ENCODE measurements around the gene MAVS.
A peak's percentile ranks its signal among the peaks of the same experiment; 100 is the strongest.
"Not testable (repeated sequence)": the region's sequence is repeated elsewhere in the genome, so short reads cannot be mapped to it uniquely, and the experiment has no call there.

MAVS gene

GRCh38 chr20:3902446-3902845, 55.8 kb downstream of the MAVS start:
- peak overlapping the region; percentile 29 for H3K27ac Mint-ChIP-seq
- TF ChIP-seq, protein P1, sequence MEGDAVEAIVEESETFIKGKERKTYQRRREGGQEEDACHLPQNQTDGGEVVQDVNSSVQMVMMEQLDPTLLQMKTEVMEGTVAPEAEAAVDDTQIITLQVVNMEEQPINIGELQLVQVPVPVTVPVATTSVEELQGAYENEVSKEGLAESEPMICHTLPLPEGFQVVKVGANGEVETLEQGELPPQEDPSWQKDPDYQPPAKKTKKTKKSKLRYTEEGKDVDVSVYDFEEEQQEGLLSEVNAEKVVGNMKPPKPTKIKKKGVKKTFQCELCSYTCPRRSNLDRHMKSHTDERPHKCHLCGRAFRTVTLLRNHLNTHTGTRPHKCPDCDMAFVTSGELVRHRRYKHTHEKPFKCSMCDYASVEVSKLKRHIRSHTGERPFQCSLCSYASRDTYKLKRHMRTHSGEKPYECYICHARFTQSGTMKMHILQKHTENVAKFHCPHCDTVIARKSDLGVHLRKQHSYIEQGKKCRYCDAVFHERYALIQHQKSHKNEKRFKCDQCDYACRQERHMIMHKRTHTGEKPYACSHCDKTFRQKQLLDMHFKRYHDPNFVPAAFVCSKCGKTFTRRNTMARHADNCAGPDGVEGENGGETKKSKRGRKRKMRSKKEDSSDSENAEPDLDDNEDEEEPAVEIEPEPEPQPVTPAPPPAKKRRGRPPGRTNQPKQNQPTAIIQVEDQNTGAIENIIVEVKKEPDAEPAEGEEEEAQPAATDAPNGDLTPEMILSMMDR (IDR thresholded peaks at IDR 0.05): no peak

DNA sequence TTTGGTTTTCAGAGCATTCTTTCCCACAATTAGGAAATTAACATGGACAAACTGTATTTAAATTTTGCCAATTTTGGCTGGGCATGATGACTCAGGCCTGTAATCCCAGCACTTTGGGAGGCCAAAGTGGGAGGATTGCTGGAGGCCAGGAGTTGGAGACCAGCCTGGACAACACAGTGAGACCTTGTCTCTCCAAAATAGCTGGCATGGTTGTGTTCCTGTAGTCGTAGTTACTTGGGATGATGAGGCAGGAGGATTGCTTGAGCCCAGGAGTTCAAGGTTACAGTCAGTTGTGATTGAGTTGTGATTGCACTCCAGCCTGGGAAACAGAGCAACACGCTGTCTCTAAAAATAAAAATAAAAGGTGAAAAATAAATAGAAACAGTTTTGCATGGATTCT, 57.6 kb downstream of the MAVS start:
- Mint-ChIP-seq H3K4me1 (peaks cover 15% of the 10 kb centered on the region), H3K27ac (no peak overlapping the region), H3K27me3 (ENCODE audit: low read depth, poor library complexity) (no peaks in the 10 kb centered on the region), H3K9me3 (no peaks in the 10 kb centered on the region), H3K36me3 (ENCODE audit: low read depth) (peaks cover 51% of the 10 kb centered on the region), H3K4me3 (no peak overlapping the region)
- TF ChIP-seq, protein P1 (IDR thresholded peaks at IDR 0.05): no peak
- no peak for DNase-seq

More at GRCh38 chr20:3902446-3902845, 55.8 kb downstream of the MAVS start:
- Mint-ChIP-seq H3K9me3 (no peaks in the 10 kb centered on the region), H3K36me3 (ENCODE audit: low read depth) (peaks cover 33% of the 10 kb centered on the region), H3K4me1 (peaks cover 15% of the 10 kb centered on the region), H3K27me3 (ENCODE audit: low read depth, poor library complexity) (no peaks in the 10 kb centered on the region), H3K4me3 (no peak overlapping the region)
- DNase-seq: no peak

- Mint-ChIP-seq H3K4me1 (peaks cover 11% of the 10 kb centered on the region), H3K27me3 (ENCODE audit: low read depth, poor library complexity) (no peaks in the 10 kb centered on the region), H3K36me3 (ENCODE audit: low read depth) (peaks cover 50% of the 10 kb centered on the region), H3K27ac (peak overlapping the region; percentile 61), H3K4me3 (no peak overlapping the region), H3K9me3 (no peaks in the 10 kb centered on the region)
- no peak for DNase-seq
- TF ChIP-seq, protein P1 (IDR thresholded peaks at IDR 0.05): no peak
Measured at GRCh38 chr20:3904857-3905256, 58.2 kb downstream of the MAVS start.

- not testable (repeated sequence) for H3K4me3 Mint-ChIP-seq; H3K27ac Mint-ChIP-seq; H3K9me3 Mint-ChIP-seq; H3K4me1 Mint-ChIP-seq; DNase-seq; H3K27me3 Mint-ChIP-seq (ENCODE audit: low read depth, poor library complexity)
- H3K36me3 Mint-ChIP-seq (ENCODE audit: low read depth): peaks cover 59% of the 10 kb centered on the region
Measured at GRCh38 chr20:3906744-3907721, 60.4 kb downstream of the MAVS start.

DNA sequence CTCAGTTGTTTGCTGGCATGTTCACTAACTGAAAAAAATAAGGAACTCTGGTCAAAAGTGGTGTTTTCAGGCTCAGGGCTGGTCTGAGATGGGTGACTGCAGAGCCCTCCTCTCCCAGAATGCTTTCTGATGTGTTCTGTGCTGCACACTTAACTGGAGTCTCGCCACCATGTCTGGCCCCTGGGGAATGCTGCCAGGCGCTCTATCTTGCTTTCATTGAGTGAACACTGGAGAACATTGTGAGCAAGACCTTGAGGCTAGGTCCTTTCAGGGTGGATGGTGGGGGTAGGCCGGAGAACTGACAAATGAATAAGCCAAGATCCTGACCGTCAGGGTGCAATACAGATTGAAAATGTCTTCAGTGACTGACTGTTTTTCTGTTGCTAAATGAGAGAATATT, 62.0 kb downstream of the MAVS start:
- Mint-ChIP-seq H3K27me3 (ENCODE audit: low read depth, poor library complexity) (no peaks in the 10 kb centered on the region), H3K4me3 (no peak overlapping the region), H3K36me3 (ENCODE audit: low read depth) (peaks cover 67% of the 10 kb centered on the region), H3K4me1 (peaks cover 4% of the 10 kb centered on the region), H3K27ac (no peak overlapping the region), H3K9me3 (no peaks in the 10 kb centered on the region)
- no peak for DNase-seq
- TF ChIP-seq, protein P1 (IDR thresholded peaks at IDR 0.05): no peak

- TF ChIP-seq, protein P1 (IDR thresholded peaks at IDR 0.05): no peak
Measured at GRCh38 chr20:3909952-3910366, 63.3 kb downstream of the MAVS start.

More at GRCh38 chr20:3909952-3910366, 63.3 kb downstream of the MAVS start:
- Mint-ChIP-seq H3K4me1 (peaks cover 2% of the 10 kb centered on the region), H3K9me3 (no peaks in the 10 kb centered on the region), H3K27me3 (ENCODE audit: low read depth, poor library complexity) (no peaks in the 10 kb centered on the region), H3K36me3 (ENCODE audit: low read depth) (peaks cover 75% of the 10 kb centered on the region), H3K4me3 (no peak overlapping the region), H3K27ac (peak overlapping the region; percentile 42)
- no peak for DNase-seq

Data from nephron progenitor cell (in vitro differentiated cells).